Measurements from ENCODE around the gene RIPK3.

GRCh38 chr14:24384169-24384568 is 44.4 kb upstream of the RIPK3 start:
- no peak for TF ChIP-seq CTCF (conservative IDR thresholded peaks at IDR 0.05; ENCODE audit: low read depth in 2 of 2)
- no peak for TF ChIP-seq REST (IDR thresholded peaks at IDR 0.05; ENCODE audit: unreplicated experiment)
- no peak for TF ChIP-seq EZH2 (IDR thresholded peaks at IDR 0.05; ENCODE audit: low read depth, unreplicated experiment)
- TF ChIP-seq CREB1 (CRISPR knock-in tag; IDR thresholded peaks at IDR 0.05; ENCODE audit: low read depth): no peak
- no peak for TF ChIP-seq NANOG (IDR thresholded peaks at IDR 0.05; ENCODE audit: borderline replicate concordance)
